Transverse colon (tissue), 3 donors: ENCODE data around the gene ATF6.

ENCODE experiments used
- POLR2A ChIP-seq: fragments of 450-650 bp; IDR thresholded peaks from one replicate; pipeline ENCODE4 v1.6.1; 2016; ENCODE audit warnings: antibody characterized with exemption, mild to moderate bottlenecking, moderate library complexity
- TF ChIP-seq, protein P1 (sequence below), 5 experiments: fragments of 200-600 bp in 3 of 5; fragments of 450-650 bp in 2 of 5; sonication (generic) in 3 of 5; IDR thresholded peaks; 1 replicate in 2 of 5; 2 replicates in 3 of 5; pipeline ENCODE4 v1.5.1; 2016 to 2017; ENCODE audit warnings: antibody characterized with exemption in 5 of 5, inconsistent platforms in 3 of 5, mild to moderate bottlenecking in 2 of 5, moderate library complexity in 1 of 5

DNA sequence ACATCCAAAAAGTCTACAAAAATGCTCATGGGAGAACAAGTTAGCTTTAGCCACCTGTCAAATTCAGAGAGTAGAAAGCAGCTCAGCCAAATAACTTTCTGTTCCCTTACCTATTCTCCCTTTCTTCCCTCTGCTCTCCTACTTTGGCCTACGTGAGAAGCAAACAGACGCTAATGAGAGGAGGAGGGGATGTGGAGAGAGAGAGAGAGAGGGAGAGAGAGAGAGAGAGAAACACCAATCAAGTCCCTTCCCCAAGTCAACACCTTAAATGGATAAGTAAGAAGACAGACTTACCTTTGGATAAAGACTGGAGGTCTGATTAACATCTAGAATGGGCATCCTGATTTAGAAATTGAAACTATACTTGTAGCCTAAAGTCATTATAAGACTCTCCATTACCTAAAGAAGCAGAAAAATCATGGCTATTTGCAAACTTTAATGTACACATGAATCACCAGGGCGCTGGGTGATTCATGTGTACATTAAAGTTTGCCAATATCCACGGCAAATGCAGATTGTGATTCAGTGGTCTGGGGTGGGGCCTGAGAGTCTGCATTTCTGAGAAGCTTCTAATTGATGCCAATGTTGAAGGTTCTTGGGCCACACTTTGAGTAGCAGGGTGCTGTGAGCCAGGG, 29.7 kb upstream of the ATF6 start:
- TF ChIP-seq, protein P1, sequence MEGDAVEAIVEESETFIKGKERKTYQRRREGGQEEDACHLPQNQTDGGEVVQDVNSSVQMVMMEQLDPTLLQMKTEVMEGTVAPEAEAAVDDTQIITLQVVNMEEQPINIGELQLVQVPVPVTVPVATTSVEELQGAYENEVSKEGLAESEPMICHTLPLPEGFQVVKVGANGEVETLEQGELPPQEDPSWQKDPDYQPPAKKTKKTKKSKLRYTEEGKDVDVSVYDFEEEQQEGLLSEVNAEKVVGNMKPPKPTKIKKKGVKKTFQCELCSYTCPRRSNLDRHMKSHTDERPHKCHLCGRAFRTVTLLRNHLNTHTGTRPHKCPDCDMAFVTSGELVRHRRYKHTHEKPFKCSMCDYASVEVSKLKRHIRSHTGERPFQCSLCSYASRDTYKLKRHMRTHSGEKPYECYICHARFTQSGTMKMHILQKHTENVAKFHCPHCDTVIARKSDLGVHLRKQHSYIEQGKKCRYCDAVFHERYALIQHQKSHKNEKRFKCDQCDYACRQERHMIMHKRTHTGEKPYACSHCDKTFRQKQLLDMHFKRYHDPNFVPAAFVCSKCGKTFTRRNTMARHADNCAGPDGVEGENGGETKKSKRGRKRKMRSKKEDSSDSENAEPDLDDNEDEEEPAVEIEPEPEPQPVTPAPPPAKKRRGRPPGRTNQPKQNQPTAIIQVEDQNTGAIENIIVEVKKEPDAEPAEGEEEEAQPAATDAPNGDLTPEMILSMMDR (IDR thresholded peaks at IDR 0.05), result no peak
- no peak for TF ChIP-seq POLR2A
